HG03520 (cell line): ENCODE results near the gene PYM1.

ENCODE experiments used
- ATAC-seq: cut with Tn5 transposase; IDR thresholded peaks from one replicate; pipeline ENCODE4 v1.9.1; 2021; ENCODE audit warnings: mild to moderate bottlenecking, moderate library complexity; ENCODE audit not compliant: unreplicated experiment

PYM1 gene

GRCh38 chr12:55927588-55928502 is at the start of gene PYM1:
TSS of gene PYM1 (minus strand) at chr12:55927894. CDS start at chr12:55927761, 133 bp downstream.
- ATAC-seq = peak; percentile 27

- ATAC-seq = peak; percentile 4
Observed at GRCh38 chr12:55974308-55974730, 46.6 kb upstream of the PYM1 start.

- ATAC-seq = peak; percentile 90
Observed at GRCh38 chr12:55973599-55974307, 46.1 kb upstream of the PYM1 start, which contains the start of gene RAB5B. TSS of gene RAB5B (plus strand) at chr12:55974078. CDS start at chr12:55986961, 12,883 bp downstream.

- ATAC-seq = no peak
Observed at GRCh38 chr12:55972911-55973598, 45.4 kb upstream of the PYM1 start.

GRCh38 chr12:55972456-55972855 is 44.8 kb upstream of the PYM1 start:
- ATAC-seq = no peak

- no peak for ATAC-seq
Observed at GRCh38 chr12:55972042-55972441, 44.3 kb upstream of the PYM1 start.

- ATAC-seq = no peak
Observed at GRCh38 chr12:55970775-55971174, 43.1 kb upstream of the PYM1 start.

GRCh38 chr12:55969356-55969755 is 41.7 kb upstream of the PYM1 start:
- ATAC-seq = no peak

- ATAC-seq = peak; percentile 93
Observed at GRCh38 chr12:55966408-55967281, 39.0 kb upstream of the PYM1 start, which contains the start of gene CDK2. TSS of gene CDK2 (plus strand) at chr12:55966830. CDS start at chr12:55967009, 179 bp downstream.

GRCh38 chr12:55965941-55966407 is 38.3 kb upstream of the PYM1 start, which contains the start of gene PMEL:
TSS of gene PMEL (minus strand) at chr12:55966042. CDS start at chr12:55966011, 31 bp downstream.
- ATAC-seq = no peak

GRCh38 chr12:55965240-55965639 is 37.5 kb upstream of the PYM1 start:
- ATAC-seq = no peak

- no peak for ATAC-seq
Observed at GRCh38 chr12:55963760-55964159, 36.1 kb upstream of the PYM1 start.

GRCh38 chr12:55957106-55957859 is 29.6 kb upstream of the PYM1 start:
- no peak for ATAC-seq

GRCh38 chr12:55955800-55956508 is 28.3 kb upstream of the PYM1 start:
- no peak for ATAC-seq

GRCh38 chr12:55955344-55955743 is 27.6 kb upstream of the PYM1 start:
- no peak for ATAC-seq

- ATAC-seq = no peak
Observed at GRCh38 chr12:55946553-55946952, 18.9 kb upstream of the PYM1 start.

GRCh38 chr12:55942577-55943136 is 15.0 kb upstream of the PYM1 start:
- ATAC-seq = no peak

- ATAC-seq = no peak
Observed at GRCh38 chr12:55942055-55942454, 14.4 kb upstream of the PYM1 start.
